Upper lobe of left lung (tissue), 4 donors: ENCODE results near the gene PIAS4.

ENCODE experiments used
- CTCF ChIP-seq, 6 experiments: fragments of 450-650 bp in 4 of 6; fragments of 200-600 bp in 2 of 6; sonication (generic) in 2 of 6; IDR thresholded peaks; one replicate each; pipeline ENCODE4 v1.5.1; 2016 to 2019; ENCODE audit warnings: antibody characterized with exemption in 6 of 6
- POLR2AphosphoS5 ChIP-seq, 2 donors: sonication (generic); formaldehyde crosslinking; IDR thresholded peaks; one replicate each; pipeline ENCODE4 v1.5.1; 2017; ENCODE audit warnings: antibody characterized with exemption in 2 of 2

- TF ChIP-seq CTCF (IDR thresholded peaks at IDR 0.05) = no peak
- no peak for TF ChIP-seq POLR2AphosphoS5 (IDR thresholded peaks at IDR 0.05)
Observed at GRCh38 chr19:4060621-4061177, 53.2 kb downstream of the PIAS4 start.
